ENCODE data around the gene GCK.

DNA sequence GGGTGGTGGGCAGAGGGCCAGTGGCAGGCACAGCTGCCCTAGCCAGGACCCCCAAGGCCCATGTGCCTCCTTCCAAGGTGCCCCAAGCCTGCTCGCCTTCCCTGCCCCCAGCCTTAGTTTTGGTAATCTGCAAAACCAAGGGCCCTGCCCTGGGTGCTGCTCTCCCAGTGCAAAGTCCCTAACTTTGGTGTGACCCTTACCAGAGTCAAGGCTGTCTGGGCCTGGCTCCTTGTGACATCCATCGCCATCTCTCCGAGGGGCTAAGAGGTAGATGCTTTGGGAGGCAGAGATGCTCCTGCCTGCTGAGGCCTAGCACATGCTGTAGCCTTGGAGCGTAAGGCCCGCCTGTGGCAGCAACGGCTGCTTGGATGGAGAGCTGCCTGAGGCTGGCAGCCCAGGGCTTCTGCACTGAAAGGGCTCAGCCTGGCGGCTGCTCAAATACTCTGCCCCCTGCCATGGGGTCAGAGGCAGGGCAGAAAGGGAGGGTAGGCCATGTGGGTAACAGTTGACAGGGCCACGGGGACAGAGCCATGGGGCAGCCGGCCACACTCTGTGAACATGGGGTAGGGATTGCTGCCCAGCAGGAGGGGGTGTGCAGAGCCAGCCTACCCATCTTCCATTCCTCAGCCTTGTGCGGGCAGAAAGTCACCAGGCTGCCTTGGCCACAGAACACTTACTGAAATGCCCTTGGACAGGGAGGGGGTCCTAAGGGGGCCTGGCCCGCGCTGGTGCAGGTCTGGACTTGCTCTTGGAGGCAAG, 30.2 kb downstream of the GCK start:
- TF ChIP-seq, protein P1, sequence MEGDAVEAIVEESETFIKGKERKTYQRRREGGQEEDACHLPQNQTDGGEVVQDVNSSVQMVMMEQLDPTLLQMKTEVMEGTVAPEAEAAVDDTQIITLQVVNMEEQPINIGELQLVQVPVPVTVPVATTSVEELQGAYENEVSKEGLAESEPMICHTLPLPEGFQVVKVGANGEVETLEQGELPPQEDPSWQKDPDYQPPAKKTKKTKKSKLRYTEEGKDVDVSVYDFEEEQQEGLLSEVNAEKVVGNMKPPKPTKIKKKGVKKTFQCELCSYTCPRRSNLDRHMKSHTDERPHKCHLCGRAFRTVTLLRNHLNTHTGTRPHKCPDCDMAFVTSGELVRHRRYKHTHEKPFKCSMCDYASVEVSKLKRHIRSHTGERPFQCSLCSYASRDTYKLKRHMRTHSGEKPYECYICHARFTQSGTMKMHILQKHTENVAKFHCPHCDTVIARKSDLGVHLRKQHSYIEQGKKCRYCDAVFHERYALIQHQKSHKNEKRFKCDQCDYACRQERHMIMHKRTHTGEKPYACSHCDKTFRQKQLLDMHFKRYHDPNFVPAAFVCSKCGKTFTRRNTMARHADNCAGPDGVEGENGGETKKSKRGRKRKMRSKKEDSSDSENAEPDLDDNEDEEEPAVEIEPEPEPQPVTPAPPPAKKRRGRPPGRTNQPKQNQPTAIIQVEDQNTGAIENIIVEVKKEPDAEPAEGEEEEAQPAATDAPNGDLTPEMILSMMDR (IDR thresholded peaks at IDR 0.05), result no peak
- TF ChIP-seq TCF12 (IDR thresholded peaks at IDR 0.05), result no peak
- no peak for TF ChIP-seq RCOR1 (IDR thresholded peaks at IDR 0.05; ENCODE audit: low read length)
- TF ChIP-seq, protein P2, sequence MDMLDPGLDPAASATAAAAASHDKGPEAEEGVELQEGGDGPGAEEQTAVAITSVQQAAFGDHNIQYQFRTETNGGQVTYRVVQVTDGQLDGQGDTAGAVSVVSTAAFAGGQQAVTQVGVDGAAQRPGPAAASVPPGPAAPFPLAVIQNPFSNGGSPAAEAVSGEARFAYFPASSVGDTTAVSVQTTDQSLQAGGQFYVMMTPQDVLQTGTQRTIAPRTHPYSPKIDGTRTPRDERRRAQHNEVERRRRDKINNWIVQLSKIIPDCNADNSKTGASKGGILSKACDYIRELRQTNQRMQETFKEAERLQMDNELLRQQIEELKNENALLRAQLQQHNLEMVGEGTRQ (IDR thresholded peaks at IDR 0.05; ENCODE audit: borderline replicate concordance, low read depth, low read length), result no peak
- no peak for TF ChIP-seq TAF1 (IDR thresholded peaks at IDR 0.05; ENCODE audit: borderline replicate concordance, low read depth, low read length)
- TF ChIP-seq JUND (IDR thresholded peaks at IDR 0.05), result no peak
- TF ChIP-seq, protein P3, sequence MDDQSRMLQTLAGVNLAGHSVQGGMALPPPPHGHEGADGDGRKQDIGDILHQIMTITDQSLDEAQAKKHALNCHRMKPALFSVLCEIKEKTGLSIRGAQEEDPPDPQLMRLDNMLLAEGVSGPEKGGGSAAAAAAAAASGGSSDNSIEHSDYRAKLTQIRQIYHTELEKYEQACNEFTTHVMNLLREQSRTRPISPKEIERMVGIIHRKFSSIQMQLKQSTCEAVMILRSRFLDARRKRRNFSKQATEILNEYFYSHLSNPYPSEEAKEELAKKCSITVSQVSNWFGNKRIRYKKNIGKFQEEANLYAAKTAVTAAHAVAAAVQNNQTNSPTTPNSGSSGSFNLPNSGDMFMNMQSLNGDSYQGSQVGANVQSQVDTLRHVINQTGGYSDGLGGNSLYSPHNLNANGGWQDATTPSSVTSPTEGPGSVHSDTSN (IDR thresholded peaks at IDR 0.05), result no peak
- no peak for TF ChIP-seq EP300 (IDR thresholded peaks at IDR 0.05; ENCODE audit: borderline replicate concordance in 1 of 2, low read depth in 1 of 2, low read length in 1 of 2)
- no peak for TF ChIP-seq MXI1 (IDR thresholded peaks at IDR 0.05; ENCODE audit: low read depth, low read length)
- no peak for TF ChIP-seq FOSL2 (IDR thresholded peaks at IDR 0.05; ENCODE audit: borderline replicate concordance, low read depth)
- TF ChIP-seq, protein P4, sequence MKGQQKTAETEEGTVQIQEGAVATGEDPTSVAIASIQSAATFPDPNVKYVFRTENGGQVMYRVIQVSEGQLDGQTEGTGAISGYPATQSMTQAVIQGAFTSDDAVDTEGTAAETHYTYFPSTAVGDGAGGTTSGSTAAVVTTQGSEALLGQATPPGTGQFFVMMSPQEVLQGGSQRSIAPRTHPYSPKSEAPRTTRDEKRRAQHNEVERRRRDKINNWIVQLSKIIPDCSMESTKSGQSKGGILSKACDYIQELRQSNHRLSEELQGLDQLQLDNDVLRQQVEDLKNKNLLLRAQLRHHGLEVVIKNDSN (IDR thresholded peaks at IDR 0.05; ENCODE audit: borderline replicate concordance, low read depth), result no peak
- TF ChIP-seq POLR2AphosphoS5 (IDR thresholded peaks at IDR 0.05; ENCODE audit: low read depth, low read length), result no peak

Data from SK-N-SH (cell line).